Measurements from ENCODE around the gene SCNN1B. TPM values are rescaled to one million over a fixed set of nuclear protein-coding genes. Genes with fewer than 3 reads are reported as not detected.
"Not testable (repeated sequence)": the region's sequence is repeated elsewhere in the genome, so short reads cannot be mapped to it uniquely, and the experiment has no call there.

SCNN1B gene
- 0.19 and 0.29 TPM in 2 replicates for total RNA-seq

- no peak for DNase-seq (ENCODE audit: extremely low read depth, low read depth, low spot score)
These were observed at the start of gene SCNN1B for GRCh38 chr16:23302045-23302956. Gene SCNN1B (plus strand): TSS chr16:23302302. CDS start chr16:23348600, 46,298 bp downstream.

- no peak for DNase-seq (ENCODE audit: extremely low read depth, low read depth, low spot score)
These were observed 49.8 kb upstream of the SCNN1B start for GRCh38 chr16:23252310-23252709.

GRCh38 chr16:23253650-23254049 lies 48.5 kb upstream of the SCNN1B start:
- DNase-seq (ENCODE audit: extremely low read depth, low read depth, low spot score): not testable (repeated sequence)

GRCh38 chr16:23254338-23254737 lies 47.8 kb upstream of the SCNN1B start:
- DNase-seq (ENCODE audit: extremely low read depth, low read depth, low spot score): no peak

- DNase-seq (ENCODE audit: extremely low read depth, low read depth, low spot score): no peak
These were observed 47.1 kb upstream of the SCNN1B start for GRCh38 chr16:23255000-23255399.

GRCh38 chr16:23256440-23256839 lies 45.7 kb upstream of the SCNN1B start:
- no peak for DNase-seq (ENCODE audit: extremely low read depth, low read depth, low spot score)

GRCh38 chr16:23257682-23258081 lies 44.4 kb upstream of the SCNN1B start:
- no peak for DNase-seq (ENCODE audit: extremely low read depth, low read depth, low spot score)

GRCh38 chr16:23258919-23259237 lies 43.2 kb upstream of the SCNN1B start:
- no peak for DNase-seq (ENCODE audit: extremely low read depth, low read depth, low spot score)

GRCh38 chr16:23267647-23268046 lies 34.5 kb upstream of the SCNN1B start:
- no peak for DNase-seq (ENCODE audit: extremely low read depth, low read depth, low spot score)

- DNase-seq (ENCODE audit: extremely low read depth, low read depth, low spot score): no peak
These were observed 33.5 kb upstream of the SCNN1B start for GRCh38 chr16:23268561-23268960.

- no peak for DNase-seq (ENCODE audit: extremely low read depth, low read depth, low spot score)
These were observed 32.7 kb upstream of the SCNN1B start for GRCh38 chr16:23269248-23269953.

GRCh38 chr16:23270654-23271053 lies 31.4 kb upstream of the SCNN1B start:
- no peak for DNase-seq (ENCODE audit: extremely low read depth, low read depth, low spot score)

- DNase-seq (ENCODE audit: extremely low read depth, low read depth, low spot score): no peak
These were observed 27.1 kb upstream of the SCNN1B start for GRCh38 chr16:23274968-23275367.

GRCh38 chr16:23276821-23277220 lies 25.3 kb upstream of the SCNN1B start:
- no peak for DNase-seq (ENCODE audit: extremely low read depth, low read depth, low spot score)

GRCh38 chr16:23278031-23278430 lies 24.1 kb upstream of the SCNN1B start:
- no peak for DNase-seq (ENCODE audit: extremely low read depth, low read depth, low spot score)

- DNase-seq (ENCODE audit: extremely low read depth, low read depth, low spot score): no peak
These were observed 22.4 kb upstream of the SCNN1B start for GRCh38 chr16:23279721-23280153.

- no peak for DNase-seq (ENCODE audit: extremely low read depth, low read depth, low spot score)
These were observed 21.6 kb upstream of the SCNN1B start for GRCh38 chr16:23280483-23280967.

- DNase-seq (ENCODE audit: extremely low read depth, low read depth, low spot score): no peak
These were observed 19.5 kb upstream of the SCNN1B start for GRCh38 chr16:23282568-23282967.

GRCh38 chr16:23283571-23283970 lies 18.5 kb upstream of the SCNN1B start:
- DNase-seq (ENCODE audit: extremely low read depth, low read depth, low spot score): no peak

GRCh38 chr16:23284584-23284983 lies 17.5 kb upstream of the SCNN1B start:
- no peak for DNase-seq (ENCODE audit: extremely low read depth, low read depth, low spot score)

- DNase-seq (ENCODE audit: extremely low read depth, low read depth, low spot score): no peak
These were observed 16.0 kb upstream of the SCNN1B start for GRCh38 chr16:23286131-23286532.

- no peak for DNase-seq (ENCODE audit: extremely low read depth, low read depth, low spot score)
These were observed 13.9 kb upstream of the SCNN1B start for GRCh38 chr16:23288209-23288608.
